ENCODE data around the gene TUBGCP2. TPM values are rescaled to one million over a fixed set of nuclear protein-coding genes. Genes with fewer than 3 reads are reported as not detected.

The TUBGCP2 gene
- total RNA-seq, 1 donor from 2014 or later: 55.4 TPM

DNA sequence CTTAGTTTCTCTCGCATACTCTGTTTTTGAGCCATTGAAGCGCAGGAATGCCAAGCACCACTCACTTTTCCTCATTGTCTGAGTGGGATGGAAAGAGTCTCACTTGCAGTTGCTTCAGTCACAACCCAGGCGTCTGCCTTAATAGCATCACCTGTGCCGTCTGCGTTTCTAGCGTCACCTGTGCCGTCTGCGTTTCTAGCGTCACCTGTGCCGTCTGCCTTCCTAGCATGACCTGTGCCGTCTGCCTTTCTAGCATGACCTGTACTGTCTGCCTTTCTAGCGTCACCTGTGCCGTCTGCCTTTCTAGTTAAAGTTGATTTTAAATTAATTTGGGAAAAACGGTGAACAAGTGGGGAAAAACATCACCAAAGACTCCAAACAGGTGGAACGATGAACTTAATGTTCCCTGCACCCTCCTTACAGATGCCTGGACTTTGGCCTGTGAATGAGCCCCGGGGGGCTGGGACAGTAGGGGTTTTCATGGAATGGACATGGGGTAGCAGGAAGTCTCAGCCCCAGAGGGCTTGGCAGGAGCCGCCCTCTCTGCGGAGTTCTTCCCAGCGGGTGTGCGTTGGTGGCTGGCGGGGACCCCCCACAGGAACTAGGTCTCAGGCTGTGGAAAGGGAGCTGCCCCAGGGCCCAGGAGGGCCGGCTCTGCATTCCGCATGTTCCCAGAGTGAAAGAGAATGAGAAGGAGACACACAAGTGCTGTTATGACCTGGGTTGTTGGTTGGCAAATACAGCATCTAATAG lies 3.5 kb upstream of the TUBGCP2 start:
- Mint-ChIP-seq H3K27me3 (ENCODE audit: insufficient read depth, low read depth) (peaks cover 7% of the 10 kb centered on the region), H3K27ac (no peak overlapping the region), H3K9me3 (no peaks in the 10 kb centered on the region), H3K4me3 (no peak overlapping the region), H3K36me3 (peaks cover 12% of the 10 kb centered on the region), H3K4me1 (peaks cover 16% of the 10 kb centered on the region)
- Histone ChIP-seq H3K9me3 (ENCODE audit: low read depth) (no peaks in the 10 kb centered on the region), H3K36me3 (no peaks in the 10 kb centered on the region), H3K79me2 (ENCODE audit: low read depth) (peaks cover 14% of the 10 kb centered on the region), H2AFZ (replicated peaks) (no peak overlapping the region), H3K4me2 (no peak overlapping the region), H3F3A (ENCODE audit: low read depth) (peaks cover 8% of the 10 kb centered on the region), H3K27me3 (no peaks in the 10 kb centered on the region), H3K9ac (no peak overlapping the region), H3K4me3 (no peak overlapping the region), H3K4me1 (peaks cover 6% of the 10 kb centered on the region), H4K20me1 (ENCODE audit: low read depth) (peaks cover 21% of the 10 kb centered on the region), H3K27ac (no peak overlapping the region)
- TF ChIP-seq, protein P1, sequence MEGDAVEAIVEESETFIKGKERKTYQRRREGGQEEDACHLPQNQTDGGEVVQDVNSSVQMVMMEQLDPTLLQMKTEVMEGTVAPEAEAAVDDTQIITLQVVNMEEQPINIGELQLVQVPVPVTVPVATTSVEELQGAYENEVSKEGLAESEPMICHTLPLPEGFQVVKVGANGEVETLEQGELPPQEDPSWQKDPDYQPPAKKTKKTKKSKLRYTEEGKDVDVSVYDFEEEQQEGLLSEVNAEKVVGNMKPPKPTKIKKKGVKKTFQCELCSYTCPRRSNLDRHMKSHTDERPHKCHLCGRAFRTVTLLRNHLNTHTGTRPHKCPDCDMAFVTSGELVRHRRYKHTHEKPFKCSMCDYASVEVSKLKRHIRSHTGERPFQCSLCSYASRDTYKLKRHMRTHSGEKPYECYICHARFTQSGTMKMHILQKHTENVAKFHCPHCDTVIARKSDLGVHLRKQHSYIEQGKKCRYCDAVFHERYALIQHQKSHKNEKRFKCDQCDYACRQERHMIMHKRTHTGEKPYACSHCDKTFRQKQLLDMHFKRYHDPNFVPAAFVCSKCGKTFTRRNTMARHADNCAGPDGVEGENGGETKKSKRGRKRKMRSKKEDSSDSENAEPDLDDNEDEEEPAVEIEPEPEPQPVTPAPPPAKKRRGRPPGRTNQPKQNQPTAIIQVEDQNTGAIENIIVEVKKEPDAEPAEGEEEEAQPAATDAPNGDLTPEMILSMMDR (IDR thresholded peaks at IDR 0.05): no peak
- no peak for TF ChIP-seq EZH2phosphoT487 (IDR thresholded peaks at IDR 0.05)
- no peak for TF ChIP-seq EZH2 (IDR thresholded peaks at IDR 0.05)
- DNase-seq (ENCODE audit: low spot score): no peak

DNA sequence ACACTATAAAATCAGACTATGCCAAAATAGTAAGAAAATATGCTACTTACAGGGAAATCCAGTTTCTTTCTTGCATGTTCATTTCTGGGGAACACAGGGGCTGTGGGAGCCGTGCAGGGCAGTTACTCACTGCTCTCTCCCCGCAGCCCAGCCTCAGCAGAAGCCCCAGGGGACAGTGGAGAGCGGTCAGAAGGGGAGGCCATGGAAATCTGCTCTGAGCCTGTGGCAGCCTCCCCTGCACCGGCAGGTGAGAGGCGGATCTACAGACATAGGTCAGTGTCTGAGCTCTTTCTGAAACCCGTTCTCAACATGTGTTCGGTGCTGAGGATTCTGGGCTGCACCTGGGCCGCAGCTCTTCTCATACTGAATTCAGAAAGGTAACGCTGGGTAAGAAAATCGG lies 2.9 kb upstream of the TUBGCP2 start:
- Histone ChIP-seq H4K20me1 (ENCODE audit: low read depth) (peaks cover 26% of the 10 kb centered on the region), H3K9ac (no peak overlapping the region), H3K4me2 (no peak overlapping the region), H3K36me3 (no peaks in the 10 kb centered on the region), H3K4me3 (no peak overlapping the region), H2AFZ (replicated peaks) (no peak overlapping the region), H3K27me3 (no peaks in the 10 kb centered on the region), H3F3A (ENCODE audit: low read depth) (peaks cover 8% of the 10 kb centered on the region), H3K27ac (no peak overlapping the region), H3K4me1 (peaks cover 6% of the 10 kb centered on the region), H3K9me3 (ENCODE audit: low read depth) (no peaks in the 10 kb centered on the region), H3K79me2 (ENCODE audit: low read depth) (peaks cover 20% of the 10 kb centered on the region)
- no peak overlapping the region for H3K27ac Mint-ChIP-seq
- H3K4me1 Mint-ChIP-seq: peaks cover 21% of the 10 kb centered on the region
- TF ChIP-seq EZH2phosphoT487 (IDR thresholded peaks at IDR 0.05): no peak
- TF ChIP-seq EZH2 (IDR thresholded peaks at IDR 0.05): no peak
- TF ChIP-seq, protein P1 (IDR thresholded peaks at IDR 0.05): no peak
- H3K27me3 Mint-ChIP-seq (ENCODE audit: insufficient read depth, low read depth): peaks cover 9% of the 10 kb centered on the region
- peaks cover 12% of the 10 kb centered on the region for H3K36me3 Mint-ChIP-seq
- no peak overlapping the region for H3K4me3 Mint-ChIP-seq
- no peak for DNase-seq (ENCODE audit: low spot score)
- H3K9me3 Mint-ChIP-seq: no peaks in the 10 kb centered on the region

DNA sequence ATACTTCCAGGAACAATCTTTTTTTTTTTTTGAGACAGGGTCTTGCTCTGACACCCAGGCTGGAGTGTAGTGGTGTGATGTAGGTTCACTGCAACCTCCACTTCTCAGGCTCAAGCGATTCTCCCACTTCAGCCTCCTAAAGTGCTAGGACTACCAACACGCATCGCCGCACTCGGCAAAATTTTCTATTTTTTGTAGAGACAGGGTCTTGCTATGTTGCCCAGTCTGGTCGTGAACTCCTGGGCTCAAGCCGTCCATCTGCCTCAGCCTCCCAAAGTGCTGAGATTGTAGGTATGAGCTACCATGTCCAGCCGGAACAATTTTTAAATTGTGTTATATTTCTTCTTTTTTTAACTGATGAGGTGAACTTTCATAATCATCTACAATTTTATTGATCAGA lies 2.1 kb upstream of the TUBGCP2 start:
- peaks cover 21% of the 10 kb centered on the region for H3K4me1 Mint-ChIP-seq
- peaks cover 28% of the 10 kb centered on the region for H3K79me2 ChIP-seq (ENCODE audit: low read depth)
- H3K9me3 Mint-ChIP-seq: no peaks in the 10 kb centered on the region
- H3F3A ChIP-seq (ENCODE audit: low read depth): peaks cover 4% of the 10 kb centered on the region
- H3K9me3 ChIP-seq (ENCODE audit: low read depth): no peaks in the 10 kb centered on the region
- H4K20me1 ChIP-seq (ENCODE audit: low read depth): peaks cover 27% of the 10 kb centered on the region
- no peak overlapping the region for H3K9ac ChIP-seq
- no peaks in the 10 kb centered on the region for H3K36me3 ChIP-seq
- H2AFZ ChIP-seq (replicated peaks): no peak overlapping the region
- H3K36me3 Mint-ChIP-seq: peaks cover 12% of the 10 kb centered on the region
- peak overlapping the region; percentile 52 for H3K4me3 Mint-ChIP-seq
- TF ChIP-seq, protein P1 (IDR thresholded peaks at IDR 0.05): no peak
- TF ChIP-seq EZH2phosphoT487 (IDR thresholded peaks at IDR 0.05): no peak
- TF ChIP-seq EZH2 (IDR thresholded peaks at IDR 0.05): no peak
- no peak overlapping the region for H3K27ac Mint-ChIP-seq
- peaks cover 9% of the 10 kb centered on the region for H3K27me3 Mint-ChIP-seq (ENCODE audit: insufficient read depth, low read depth)
- no peak for DNase-seq (ENCODE audit: low spot score)
- peaks cover 6% of the 10 kb centered on the region for H3K4me1 ChIP-seq
- no peaks in the 10 kb centered on the region for H3K27me3 ChIP-seq
- H3K4me2 ChIP-seq: no peak overlapping the region
- H3K4me3 ChIP-seq: no peak overlapping the region
- no peak overlapping the region for H3K27ac ChIP-seq

Measured in neural progenitor cell (in vitro differentiated cells).